IPS DF 4.7 (cell line): ENCODE results near the gene TSC22D4.

ENCODE experiments used
- DNase-seq: peaks from one replicate; pipeline ENCODE4 v3.0.0-alpha.2; 2013; ENCODE audit warnings: low spot score; ENCODE audit errors: extremely low read depth

TSC22D4 gene

GRCh38 chr7:100493476-100494264, 14.7 kb upstream of the TSC22D4 start:
- no peak for DNase-seq

GRCh38 chr7:100492738-100493475, 13.9 kb upstream of the TSC22D4 start:
- DNase-seq: no peak

GRCh38 chr7:100491192-100491578, 12.2 kb upstream of the TSC22D4 start:
- no peak for DNase-seq

- no peak for DNase-seq
Observed at GRCh38 chr7:100490483-100491191, 11.6 kb upstream of the TSC22D4 start.

- DNase-seq: no peak
Observed at GRCh38 chr7:100489824-100490223, 10.8 kb upstream of the TSC22D4 start.

- DNase-seq: no peak
Observed at GRCh38 chr7:100489121-100489520, 10.1 kb upstream of the TSC22D4 start.

GRCh38 chr7:100488333-100489095, 9.5 kb upstream of the TSC22D4 start:
- no peak for DNase-seq

- no peak for DNase-seq
Observed at GRCh38 chr7:100486753-100487446, 7.9 kb upstream of the TSC22D4 start.

GRCh38 chr7:100486111-100486636, 7.2 kb upstream of the TSC22D4 start:
- DNase-seq: no peak

GRCh38 chr7:100485471-100485876, 6.5 kb upstream of the TSC22D4 start:
- DNase-seq: no peak

GRCh38 chr7:100484673-100485045, 5.6 kb upstream of the TSC22D4 start:
- DNase-seq: no peak

GRCh38 chr7:100483722-100484672, 5.0 kb upstream of the TSC22D4 start, which contains the start of gene NYAP1:
NYAP1 (plus strand) TSS chr7:100483927; CDS start chr7:100485312, 1,385 bp downstream.
- DNase-seq: no peak

- no peak for DNase-seq
Observed at GRCh38 chr7:100483090-100483721, 4.2 kb upstream of the TSC22D4 start.

GRCh38 chr7:100482728-100483089, 3.7 kb upstream of the TSC22D4 start:
- DNase-seq: no peak

- no peak for DNase-seq
Observed at GRCh38 chr7:100481466-100481865, 2.5 kb upstream of the TSC22D4 start.

GRCh38 chr7:100477871-100478267, 1.1 kb downstream of the TSC22D4 start:
- DNase-seq: no peak

- no peak for DNase-seq
Observed at GRCh38 chr7:100476903-100477870, 1.8 kb downstream of the TSC22D4 start.
